ENCODE data around the gene LGALS9. TPM values are rescaled to one million over a fixed set of nuclear protein-coding genes. Genes with fewer than 3 reads are reported as not detected.

LGALS9 gene
- total RNA-seq, 4 donors from 2014 or later, result 36.3 to 172 (median 54.3) TPM

DNA sequence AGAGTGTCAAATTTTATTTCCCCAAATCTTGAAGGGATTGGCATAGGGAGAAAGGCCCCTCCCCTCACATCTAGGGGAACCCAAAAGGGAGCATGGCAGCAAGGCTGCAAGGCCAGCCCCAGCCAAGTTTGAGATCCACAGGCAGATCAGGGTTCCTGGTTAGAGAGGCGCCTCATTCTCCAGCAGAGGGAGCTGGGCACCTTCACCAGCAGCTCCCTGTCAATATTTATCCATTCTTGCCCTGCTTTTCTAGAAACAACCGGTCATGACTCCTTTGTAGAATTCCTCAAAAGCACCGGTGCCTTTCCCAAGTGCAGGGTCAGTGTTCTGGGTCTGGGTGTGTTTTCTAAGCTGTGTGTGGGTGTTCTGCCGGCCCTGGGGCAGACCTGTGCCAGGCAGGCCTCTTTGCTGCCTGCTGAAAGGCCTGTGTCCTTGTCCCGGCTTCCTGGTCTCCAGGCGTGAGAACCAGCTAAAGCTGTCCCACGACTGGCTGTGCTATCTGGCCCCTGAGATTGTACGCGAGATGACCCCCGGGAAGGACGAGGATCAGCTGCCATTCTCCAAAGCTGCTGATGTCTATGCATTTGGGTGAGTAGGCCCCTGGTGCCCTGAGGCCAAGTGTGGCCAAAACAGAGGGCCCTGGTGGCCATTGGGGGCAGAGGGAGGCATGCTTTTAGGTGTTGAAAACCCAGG is 21.2 kb upstream of the LGALS9 start:
- DNase-seq (ENCODE audit: low spot score), result no peak
- no peak for ATAC-seq (ENCODE audit: low FRiP score)
- TF ChIP-seq CTCF (IDR thresholded peaks at IDR 0.05), result no peak

DNA sequence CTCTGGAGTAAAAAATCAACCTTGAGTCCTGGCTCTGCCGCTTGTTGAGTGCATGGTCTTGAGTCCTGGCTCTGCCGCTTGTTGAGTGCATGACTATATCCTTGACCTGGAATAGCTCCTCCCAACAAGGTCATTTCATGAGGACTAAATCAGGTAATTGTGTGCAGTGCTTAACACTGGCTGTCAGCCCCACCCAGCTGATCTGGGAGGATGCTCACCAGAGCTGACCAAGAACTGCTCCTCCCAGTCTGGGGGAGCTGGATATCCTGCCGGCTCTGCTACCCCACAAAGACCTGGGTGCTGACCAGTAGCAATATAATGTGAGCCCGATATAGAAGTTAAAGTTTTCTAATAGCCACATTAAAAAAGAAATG is 20.7 kb upstream of the LGALS9 start:
- DNase-seq (ENCODE audit: low spot score) (no peak), ATAC-seq (ENCODE audit: low FRiP score) (no peak)
- no peak for TF ChIP-seq CTCF (IDR thresholded peaks at IDR 0.05)

DNA sequence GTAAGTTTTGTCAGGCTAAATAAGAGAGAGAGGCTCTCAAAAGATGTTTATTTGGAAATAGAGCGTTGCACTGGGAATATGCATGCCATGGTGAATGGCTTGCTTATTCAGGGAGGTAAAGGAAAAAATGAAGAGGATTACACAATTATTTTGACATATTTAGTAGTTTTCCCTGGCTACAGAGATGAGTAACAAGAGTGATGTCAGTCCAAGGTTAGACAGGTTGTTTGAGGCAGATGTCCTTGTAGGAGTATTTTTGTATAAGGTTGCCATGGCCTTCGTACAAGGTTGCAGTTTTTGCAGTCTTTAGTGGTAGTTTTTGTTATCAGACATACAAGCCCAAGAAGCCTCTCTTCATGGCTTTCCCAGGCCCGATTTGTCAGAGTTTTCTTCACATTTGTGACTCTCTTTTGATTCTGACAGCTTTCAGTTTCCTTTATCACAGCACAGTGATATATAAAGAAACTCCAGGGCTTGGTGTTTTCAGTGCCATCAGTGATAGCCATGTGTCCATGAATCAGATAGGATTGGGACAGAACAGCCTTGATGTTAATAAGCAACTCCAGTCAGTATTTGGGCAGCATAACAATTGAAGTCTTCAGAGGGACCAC is 18.7 kb upstream of the LGALS9 start:
- TF ChIP-seq CTCF (IDR thresholded peaks at IDR 0.05), result no peak
- ATAC-seq (ENCODE audit: low FRiP score) (peak; percentile 79), DNase-seq (ENCODE audit: low spot score) (no peak)

- DNase-seq (ENCODE audit: low spot score) (no peak), ATAC-seq (ENCODE audit: low FRiP score) (no peak)
- no peak for TF ChIP-seq CTCF (IDR thresholded peaks at IDR 0.05)
Observed at GRCh38 chr17:27613433-27613832, 17.6 kb upstream of the LGALS9 start.

GRCh38 chr17:27615121-27615520 is 15.9 kb upstream of the LGALS9 start:
- no peak for TF ChIP-seq CTCF (IDR thresholded peaks at IDR 0.05)
- no peak for DNase-seq (ENCODE audit: low spot score)
- ATAC-seq (ENCODE audit: low FRiP score), result no peak

GRCh38 chr17:27616414-27616813 is 14.6 kb upstream of the LGALS9 start:
- no peak for DNase-seq (ENCODE audit: low spot score)
- ATAC-seq (ENCODE audit: low FRiP score), result no peak
- TF ChIP-seq CTCF (IDR thresholded peaks at IDR 0.05), result no peak

DNA sequence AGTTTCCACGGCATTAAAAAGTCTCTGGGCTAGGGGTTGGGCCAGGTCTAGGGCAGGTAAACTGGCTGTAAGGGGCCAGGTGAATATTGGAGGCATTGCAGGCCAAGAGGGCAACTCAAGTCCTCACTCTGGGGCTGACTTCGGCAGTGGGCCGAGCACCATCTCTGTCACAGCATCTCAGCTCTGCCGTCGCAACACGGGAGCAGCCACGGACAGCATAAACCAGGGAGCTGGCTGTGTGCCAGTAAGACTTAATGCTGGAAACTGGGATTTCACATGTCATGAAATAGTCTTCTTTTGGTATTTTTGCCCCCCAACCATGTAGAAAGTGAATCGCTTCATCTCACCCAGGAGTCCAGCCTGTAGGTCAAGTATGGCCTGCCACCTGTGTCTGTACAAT is 12.6 kb upstream of the LGALS9 start:
- no peak for DNase-seq (ENCODE audit: low spot score)
- no peak for ATAC-seq (ENCODE audit: low FRiP score)
- no peak for TF ChIP-seq CTCF (IDR thresholded peaks at IDR 0.05)
